ENCODE measurements around the gene PLA2G5.
"Not testable (repeated sequence)": the region's sequence is repeated elsewhere in the genome, so short reads cannot be mapped to it uniquely, and the experiment has no call there.

Gene PLA2G5, protein sequence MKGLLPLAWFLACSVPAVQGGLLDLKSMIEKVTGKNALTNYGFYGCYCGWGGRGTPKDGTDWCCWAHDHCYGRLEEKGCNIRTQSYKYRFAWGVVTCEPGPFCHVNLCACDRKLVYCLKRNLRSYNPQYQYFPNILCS

DNA sequence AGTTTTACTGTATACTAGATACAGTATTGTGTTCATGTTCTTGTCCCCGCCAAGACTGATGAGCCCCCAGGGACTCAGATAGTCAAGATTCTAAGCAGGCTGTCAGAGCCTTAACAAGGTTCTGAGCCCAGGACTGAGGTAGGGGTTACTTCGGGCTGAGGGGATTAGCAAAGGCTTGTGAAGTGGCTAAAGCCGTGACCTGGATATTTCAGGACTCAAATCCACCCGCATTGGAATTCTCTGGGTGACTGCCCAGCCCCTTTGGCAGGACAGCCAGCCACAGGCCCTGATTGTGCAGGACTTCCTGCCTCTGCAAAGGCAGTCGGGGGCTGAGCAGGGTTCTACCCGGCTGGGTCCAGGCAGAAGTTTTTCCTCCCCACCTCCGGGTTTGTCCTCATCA is at the start of gene PLA2G5:
TSS of gene PLA2G5 (plus strand) at position 321 of the 400 bp plus-strand sequence. CDS start 14,637 bp downstream, outside the sequence.
- no peak for DNase-seq

DNA sequence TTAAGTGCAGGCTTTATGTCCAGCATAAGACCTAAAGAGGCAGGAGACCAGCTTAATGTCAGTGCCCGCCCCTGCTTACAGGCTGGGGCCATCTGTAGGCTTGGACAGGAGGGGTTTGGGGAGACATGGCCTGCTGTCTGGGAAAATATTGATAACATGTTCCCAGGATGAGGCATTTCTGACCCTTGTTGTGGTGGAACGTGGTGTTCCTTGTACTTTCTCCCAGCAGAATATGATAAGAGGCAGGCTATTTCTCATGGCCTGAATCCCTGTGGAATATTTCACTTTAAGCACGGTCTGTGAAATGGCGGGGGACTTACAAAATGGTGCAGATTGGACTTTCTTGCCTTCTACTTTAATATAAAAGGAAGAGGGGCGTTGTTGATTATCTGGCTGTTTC is 41.9 kb upstream of the PLA2G5 start:
- DNase-seq: no peak

DNA sequence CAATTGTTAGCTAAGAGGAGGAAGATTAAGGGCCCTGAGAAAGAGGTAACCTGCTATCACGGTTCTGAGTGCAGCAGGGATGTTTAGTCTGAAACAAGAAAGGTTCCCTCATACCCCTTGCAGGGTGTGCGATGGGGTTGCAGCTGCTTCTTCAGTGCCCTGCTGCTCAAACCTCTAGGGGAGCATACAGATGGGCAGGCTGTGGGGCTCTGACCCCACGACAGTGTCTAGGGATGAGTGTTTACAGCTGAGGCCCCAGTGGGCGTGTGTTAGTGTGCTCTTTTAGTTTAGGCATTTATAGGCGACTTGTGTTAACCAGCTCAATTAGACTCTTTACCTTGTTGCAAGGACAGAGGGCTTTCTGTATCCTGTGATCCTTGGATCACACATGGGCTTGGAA is 41.3 kb upstream of the PLA2G5 start:
- no peak for DNase-seq

DNA sequence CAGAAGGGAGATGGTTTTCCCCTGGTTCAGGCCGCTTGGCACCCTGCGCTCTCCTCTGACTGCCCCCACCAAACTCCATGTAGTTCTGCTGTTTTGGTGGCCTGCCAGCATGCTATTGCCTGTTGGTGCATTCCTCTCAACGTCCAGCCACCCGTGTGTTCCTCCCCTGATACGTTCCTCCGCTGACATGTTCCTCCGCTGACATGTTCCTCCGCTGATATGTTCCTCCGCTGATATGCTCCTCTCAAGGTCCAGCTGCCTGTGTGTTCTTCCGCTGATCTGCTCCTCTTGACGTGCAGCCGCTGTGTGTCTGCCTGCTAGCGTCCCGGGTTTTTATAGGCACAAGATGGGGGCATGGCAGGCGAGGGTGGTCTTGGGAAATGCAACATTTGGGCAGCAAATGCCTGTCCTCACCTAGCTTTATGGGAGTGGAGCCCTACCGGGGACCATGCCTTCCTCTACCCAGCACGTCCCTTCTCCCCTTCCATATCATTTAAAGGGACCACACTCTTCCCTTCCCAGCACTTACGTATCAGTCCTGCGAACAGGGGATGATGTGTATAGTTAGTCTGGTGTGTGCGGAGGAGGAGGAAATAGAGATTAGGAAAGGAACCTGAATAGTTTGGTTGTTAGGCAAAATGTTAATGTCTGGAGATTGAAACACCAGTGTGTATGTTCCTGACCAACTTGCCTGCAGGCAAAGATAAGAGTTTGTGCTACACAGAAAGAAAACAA is 40.6 kb upstream of the PLA2G5 start:
- no peak for DNase-seq

DNA sequence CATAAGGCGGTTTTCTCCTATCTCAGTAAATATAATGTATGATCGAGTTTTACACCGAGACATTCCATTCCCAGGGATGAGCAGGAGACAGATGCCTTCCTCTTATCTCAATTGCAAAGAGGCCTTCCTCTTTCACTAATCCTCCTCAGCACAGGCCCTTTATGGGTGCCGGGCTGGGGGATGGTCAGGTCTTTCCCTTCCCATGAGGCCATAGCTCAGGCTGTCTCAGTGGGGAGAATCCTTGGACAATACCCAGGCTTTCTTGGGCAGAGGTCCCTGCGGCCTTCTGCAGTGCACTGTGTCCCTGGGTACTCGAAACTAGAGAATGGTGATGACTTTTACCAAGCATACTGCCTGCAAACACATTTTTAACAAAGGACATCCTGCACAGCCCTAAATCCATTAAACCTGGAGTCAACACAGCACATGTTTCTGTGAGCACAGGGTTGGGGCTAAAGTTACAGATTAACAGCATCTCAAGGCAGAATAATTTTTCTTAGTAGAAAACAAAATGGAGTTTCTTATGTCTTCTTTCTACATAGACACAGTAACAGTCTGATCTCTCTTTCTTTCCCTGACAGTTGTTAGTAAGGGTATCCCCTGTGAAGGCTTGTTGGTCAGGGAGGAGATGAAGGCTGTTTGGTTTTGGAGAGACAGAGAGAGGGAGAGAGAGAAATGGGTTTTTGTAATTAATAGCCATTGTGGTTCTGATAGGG is 39.4 kb upstream of the PLA2G5 start:
- DNase-seq: not testable (repeated sequence)

DNA sequence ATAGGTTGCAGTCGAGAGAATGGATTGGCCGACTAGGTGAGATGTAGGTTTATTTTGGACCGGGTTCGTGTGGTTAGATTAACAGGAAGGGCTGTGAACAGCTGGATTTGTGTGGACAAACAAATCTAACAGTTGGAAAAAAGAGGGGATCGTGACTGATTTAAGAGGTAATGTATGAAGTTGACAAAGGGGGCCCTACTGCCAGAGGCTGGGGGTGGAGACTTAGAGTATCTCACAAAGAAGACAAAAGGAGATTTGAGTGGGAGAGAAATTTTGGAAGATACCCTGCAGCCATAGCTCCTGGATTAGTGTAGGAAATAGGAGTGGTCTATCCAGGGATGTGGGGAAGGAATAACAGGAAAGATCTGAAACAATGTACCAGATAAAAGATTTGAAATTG is 38.8 kb upstream of the PLA2G5 start:
- no peak for DNase-seq

DNA sequence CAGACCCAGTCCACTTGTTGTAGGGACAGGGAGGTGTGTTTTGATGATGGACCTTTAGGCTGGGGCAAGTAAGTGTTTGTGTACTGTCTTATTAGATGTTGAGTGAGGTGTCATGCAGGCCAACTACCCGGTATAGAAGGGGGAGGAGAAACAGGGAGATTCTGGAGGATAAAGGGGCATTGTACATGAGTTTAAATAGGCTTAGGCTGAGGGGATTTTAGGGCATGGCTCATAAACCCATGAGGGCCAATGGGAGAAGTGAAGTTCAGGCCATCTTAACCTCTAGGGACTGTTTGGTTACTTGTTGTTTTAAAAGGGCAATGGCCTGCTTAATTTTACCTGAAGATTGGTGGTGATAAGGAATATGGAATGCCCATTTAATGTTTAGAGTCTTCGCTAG is 38.2 kb upstream of the PLA2G5 start:
- no peak for DNase-seq

DNA sequence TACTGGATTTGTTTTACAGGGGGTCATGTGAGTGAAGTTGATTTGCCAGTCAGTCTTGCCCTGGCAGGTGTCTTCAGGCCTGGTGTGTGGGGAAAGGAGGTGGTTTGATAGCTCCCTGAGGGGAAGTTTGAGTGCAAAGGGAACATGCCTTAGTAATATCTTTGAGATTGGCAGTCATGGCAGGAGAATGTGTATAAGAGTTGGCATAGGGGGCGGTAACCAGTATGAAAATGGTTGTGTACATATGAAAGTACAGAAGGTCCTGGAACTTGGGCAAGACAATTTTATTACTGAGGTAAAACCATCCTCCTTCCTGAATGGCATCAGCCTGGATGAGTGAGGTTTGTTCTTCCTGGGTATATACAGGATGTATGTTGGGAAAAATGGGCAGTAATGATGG is 37.6 kb upstream of the PLA2G5 start:
- DNase-seq: no peak

DNA sequence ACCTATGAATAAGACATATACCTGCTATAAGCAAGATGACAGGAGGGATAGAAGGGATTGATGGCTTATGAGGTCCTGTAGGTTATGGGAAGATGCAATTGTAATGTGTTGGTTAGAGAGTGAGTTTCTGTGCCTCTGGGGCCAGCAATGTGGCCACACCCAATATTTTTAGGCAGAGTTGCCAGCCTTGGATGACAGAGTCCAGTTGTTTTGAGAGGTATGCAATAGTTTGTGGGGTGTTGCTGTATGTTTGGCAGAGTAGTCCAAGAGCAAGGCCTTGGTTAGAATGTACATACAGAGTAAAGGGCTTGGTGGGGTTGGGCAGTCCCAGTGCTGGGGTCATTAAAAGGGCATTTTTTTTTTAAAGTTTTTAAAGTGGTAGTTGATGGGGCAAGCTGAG is 36.6 kb upstream of the PLA2G5 start:
- no peak for DNase-seq

DNA sequence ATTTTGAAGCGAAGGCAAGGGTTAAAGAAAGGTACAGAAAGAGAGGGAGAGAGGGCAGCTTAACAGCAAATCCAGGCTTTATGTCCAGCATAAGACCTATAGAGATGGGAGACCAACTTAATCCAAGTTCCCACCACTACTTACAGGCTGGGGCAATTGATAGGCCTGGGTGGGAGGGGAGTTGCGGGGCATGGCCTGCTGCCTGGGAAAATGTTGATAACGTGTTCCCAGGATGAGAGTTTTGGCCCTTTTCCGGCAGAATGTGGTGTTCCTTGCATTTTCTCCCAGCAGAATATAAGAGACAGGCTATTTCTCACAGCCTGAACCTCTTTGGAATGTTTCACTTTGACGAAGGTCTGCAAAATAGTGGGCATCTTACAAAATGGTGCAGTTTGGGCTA is 34.9 kb upstream of the PLA2G5 start:
- DNase-seq: no peak

DNA sequence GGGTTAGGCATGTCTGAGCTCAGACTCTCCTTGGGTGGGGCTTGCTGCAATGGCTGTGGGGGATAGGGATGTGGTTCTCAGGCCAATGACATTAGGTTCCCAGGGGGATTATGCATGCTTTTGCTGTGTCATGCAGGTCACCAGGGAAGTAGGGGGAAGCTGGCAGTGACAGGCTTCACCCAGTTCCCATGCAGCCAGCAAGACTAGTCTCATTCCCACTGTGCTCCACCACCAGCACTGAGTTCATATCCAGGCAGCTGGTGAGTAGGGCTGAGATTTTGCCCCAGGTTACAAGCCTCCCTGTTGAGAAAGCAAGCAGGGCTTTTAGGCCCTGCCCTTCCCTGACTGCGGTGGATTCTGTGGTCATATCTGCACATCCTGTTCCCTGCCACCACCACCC is 32.1 kb upstream of the PLA2G5 start:
- DNase-seq: no peak

DNA sequence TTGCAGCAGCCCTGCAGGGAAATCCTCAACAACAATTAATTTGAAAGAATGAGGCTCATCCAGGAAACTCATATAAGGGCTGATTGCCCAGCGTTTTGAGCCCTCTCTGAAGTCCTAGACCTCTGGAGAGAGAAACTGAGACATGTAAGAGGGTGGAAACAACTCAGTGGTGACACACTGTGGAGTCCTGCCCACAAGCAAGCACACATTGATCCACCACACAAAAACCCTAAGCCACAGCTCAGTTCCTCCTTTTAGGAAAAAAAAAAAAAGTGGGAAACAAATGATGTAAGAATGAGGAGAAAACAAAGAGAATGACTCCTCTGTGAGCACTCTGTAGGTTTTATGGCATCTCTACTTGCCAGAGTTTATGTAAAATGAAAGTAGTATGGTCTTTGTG is 22.9 kb upstream of the PLA2G5 start:
- DNase-seq: no peak

DNA sequence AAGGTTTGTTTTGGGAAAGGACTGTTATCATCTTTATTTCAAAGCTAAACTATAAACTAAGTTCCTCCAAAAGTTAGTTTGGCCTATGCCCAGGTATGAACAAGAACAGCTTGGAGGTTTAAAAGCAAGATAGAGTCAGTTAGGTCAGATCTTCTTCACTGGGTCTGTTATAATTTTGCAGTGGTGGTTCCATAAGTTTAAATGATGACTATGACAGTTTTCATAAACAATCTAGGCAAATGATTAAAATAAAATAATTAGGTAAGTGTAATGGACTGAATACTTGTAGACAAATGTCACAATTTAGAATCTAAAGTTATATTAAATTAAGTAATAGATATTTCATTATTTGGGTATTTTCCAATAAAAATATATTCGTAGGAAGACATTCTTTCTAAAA is 21.4 kb upstream of the PLA2G5 start:
- DNase-seq: no peak

DNA sequence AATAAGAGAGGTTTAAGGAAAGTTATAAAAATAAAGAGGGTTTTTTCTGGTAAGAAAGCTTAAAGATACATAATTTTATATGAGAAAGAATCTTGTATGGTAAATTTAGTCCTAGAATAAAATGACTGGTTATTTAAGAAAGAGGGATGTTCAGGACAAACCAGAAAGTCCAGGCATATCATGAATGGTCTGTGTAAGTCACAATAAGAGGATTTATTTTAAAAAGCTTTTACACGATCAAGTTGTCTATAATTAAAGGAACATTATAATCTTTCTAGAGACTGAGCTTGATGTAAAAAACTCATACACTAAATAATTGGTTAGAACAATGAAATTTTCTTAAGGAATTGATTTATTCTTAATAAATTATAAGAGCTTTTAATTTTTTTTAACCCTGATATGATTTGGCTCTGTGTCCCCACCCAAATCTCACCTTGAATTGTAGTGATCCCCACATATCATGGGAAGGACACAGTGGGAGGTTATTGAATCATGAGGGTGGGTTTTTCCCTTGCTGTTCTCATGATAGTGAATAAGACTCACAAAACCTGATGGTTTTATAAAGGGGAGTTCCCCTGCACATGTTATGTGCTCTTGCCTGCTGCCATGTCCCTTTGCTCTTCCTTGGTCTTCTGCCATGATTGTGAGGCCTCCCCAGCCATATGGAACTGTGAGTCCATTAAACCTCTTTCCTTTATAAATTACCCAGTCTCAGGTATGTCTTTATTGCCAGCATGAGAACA is 20.8 kb upstream of the PLA2G5 start:
- DNase-seq: not testable (repeated sequence)

DNA sequence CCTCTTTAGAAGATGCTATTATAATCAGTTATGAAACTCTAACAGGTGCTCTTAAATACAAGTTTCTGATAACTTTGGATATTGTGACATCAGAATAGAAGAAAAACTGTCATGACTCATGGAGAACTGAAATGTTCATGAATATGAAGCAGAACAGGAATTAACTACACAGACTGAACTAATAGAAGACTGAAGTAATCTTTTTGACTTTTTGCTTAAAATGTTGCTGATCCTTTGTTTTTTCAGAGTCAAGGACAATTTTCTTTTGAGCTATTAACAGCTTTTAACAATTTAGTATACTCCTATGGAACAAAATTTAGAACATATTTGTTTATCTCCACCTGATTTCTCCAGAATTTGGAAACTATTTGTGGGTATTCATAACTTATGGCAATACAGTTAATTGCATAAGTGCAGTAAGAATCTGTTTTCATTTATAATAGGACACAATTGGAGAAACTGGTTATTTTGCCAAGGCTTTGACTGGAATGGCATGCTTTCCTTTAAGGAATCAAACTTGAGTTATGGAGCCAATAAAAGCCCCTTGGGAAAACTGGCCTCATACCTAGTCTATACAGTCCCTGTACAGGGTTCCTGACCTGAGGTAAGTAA is 18.7 kb upstream of the PLA2G5 start:
- DNase-seq: no peak

DNA sequence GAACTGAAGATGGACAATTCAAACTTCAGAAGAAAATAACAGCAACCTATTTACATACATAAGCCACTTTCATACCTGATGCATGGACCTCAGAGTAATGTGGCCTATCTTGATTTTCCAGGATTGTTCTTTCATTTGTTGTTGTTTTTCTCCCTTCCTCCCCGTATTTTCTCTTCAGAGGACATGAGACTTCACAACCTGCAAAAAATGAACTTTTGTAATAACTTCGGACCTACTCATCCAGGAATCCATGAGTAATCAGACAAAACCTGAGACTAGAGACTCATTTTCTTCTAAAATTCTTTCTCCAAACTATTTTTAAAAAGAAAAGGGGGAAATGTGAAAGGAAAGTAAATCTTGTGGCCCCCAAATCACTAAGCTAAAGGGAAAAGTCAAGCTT is 17.6 kb upstream of the PLA2G5 start:
- DNase-seq: no peak

DNA sequence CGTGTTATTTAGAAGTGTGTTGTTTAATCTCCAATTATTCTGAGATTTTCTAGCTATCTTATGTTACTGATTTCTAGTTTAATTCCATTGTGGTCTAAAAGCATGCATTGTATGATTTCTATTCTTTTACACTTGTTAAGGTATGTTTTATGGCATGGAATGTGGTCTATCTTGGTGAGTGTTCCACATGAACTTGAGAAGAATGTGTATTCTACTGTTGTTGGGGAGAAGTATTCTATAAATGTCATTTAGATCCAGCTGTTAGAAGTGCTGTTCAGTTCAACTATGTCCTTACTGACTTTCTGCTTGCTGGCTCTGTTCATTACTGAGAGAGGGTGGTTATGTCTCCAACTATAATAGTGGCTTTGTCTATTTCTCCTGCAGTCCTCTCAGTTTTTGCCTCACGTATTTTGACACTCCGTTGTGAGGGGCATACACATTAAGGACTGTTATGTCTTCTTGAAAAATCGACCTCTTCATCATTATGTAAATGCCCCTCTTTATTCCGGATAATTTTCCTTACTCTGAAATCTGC is 12.0 kb upstream of the PLA2G5 start:
- no peak for DNase-seq

DNA sequence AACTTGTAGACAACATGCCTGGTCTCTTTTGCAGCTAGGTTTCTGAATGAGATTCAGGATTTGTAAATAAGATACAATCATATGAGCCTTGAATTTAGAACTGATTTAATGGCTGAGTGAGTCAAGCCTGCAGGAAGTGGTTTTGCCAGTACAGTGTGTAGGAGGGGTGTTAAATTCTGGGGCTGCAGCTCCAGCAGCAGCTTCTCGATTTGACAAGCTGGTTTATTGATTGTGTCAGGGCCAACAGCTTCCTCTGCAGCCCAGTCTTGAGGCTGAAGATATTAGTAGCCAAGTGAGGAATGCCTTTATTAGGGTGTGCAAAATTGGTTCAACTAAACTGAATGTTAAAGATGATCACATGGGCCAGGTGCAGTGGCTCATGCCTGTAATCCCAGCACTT is 11.5 kb upstream of the PLA2G5 start:
- DNase-seq: no peak

DNA sequence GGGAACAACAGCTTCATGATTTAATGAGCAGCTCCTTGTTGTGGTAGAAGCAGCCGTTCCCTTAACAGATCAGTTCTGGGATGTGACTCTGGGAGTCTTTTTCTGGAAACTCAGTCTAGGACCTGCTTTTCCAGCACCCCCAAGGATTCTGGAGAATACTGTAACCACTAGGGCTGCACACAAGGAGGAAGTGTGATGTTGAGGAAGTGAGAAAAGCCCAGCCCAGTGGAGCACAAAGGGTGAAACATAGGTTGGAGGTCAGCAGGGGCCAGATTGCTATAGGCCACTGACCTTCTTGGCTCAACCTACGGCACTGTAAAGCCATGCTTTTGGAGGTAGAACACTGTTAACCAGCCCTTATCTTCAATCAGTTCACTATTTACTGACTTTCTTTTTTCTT is 10.1 kb upstream of the PLA2G5 start:
- DNase-seq: no peak

DNA sequence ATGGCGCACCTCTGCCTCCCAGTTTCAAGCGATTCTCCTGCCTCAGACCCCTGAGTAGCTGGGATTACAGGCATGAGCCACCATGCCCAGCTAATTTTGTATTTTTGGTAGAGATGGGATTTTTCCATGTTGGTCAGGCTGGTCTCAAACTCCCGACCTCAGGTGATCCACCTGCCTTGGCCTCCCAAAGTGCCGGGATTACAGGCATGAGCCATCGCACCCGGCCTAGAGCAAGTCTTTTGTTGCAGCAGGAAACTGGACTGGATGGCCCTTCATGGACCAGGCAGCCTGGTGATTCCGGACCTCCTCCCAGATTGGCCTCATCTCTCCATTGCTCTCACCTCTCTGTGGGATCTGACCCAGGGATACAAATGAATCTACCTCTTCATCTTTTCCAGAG is 9.2 kb upstream of the PLA2G5 start:
- DNase-seq: not testable (repeated sequence)

DNA sequence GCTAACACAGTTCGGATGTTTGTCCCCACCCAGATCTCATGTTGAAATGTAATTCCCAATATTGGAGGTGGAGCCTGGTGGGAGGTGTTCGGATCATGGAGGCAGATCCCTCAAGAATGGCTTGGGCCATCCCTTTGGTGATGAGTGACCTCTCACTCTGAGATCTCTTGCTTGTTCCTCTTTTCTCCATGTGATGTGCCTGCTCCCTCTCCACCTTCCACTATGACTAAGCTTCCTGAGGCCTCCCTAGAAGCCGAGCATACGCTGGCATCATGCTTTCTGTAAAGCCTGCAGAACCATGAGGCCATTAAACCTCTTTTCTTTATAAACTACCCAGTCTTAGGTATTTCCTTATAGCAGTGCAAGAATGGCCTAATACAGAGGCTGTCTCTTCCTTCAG is 8.1 kb upstream of the PLA2G5 start:
- DNase-seq: no peak

DNA sequence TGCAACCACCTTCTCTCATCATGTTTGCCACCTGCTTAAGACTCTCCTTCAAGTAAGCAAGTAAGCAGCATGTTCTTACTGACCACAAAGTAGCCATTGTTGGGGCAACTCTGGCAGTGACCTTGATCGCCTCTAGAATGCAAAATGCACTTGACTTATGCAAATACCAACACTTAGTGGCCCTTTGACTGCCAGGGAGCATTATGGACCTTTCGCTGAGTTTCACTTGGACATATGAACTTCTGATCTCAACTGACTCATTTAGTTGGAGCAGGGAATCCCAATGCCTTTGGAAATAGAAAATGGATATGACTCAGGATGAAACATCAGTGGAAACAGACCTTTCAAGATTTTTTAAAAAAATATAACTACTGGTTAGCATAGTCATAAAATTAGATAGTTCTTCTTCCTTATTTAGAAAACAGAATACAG is 6.1 kb upstream of the PLA2G5 start:
- DNase-seq: no peak

DNA sequence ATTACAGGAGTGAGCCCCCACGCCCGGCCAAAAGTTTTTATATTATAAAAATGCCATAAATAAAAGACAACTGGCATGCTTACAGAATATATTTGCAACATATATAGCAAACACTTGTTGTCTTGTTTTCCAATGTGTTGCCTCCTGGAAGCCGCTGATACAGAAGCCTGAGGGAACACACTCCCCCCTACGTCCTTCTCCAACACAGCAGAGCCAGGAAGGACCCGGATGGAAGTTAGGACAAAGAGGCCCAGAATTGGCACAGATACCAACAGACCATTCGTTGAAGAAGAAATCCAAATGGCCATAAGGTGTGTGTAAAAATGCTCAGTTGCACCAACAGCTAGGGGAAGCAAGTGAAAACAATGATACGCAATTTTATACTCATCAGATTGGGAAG is 1.3 kb upstream of the PLA2G5 start:
- DNase-seq: no peak
